H9 (cell line): ENCODE data around the gene SULT1E1. TPM values are rescaled to one million over a fixed set of nuclear protein-coding genes. Genes with fewer than 3 reads are reported as not detected.

Experiments
- DNase-seq: peaks from one replicate; pipeline ENCODE4 v3.0.0-alpha.2; 2017
- H2AFZ ChIP-seq: one replicate; pipeline ENCODE4 v1.6.1; 2013; ENCODE audit warnings: mild to moderate bottlenecking, low read length, control low read depth, moderate library complexity
- H2AK5ac ChIP-seq: 2 replicates; pipeline ENCODE4 v1.6.1; 2013; ENCODE audit warnings: low read length, control low read depth, mixed read lengths; ENCODE audit not compliant: insufficient read length
- H2BK120ac ChIP-seq: one replicate; pipeline ENCODE4 v1.6.1; 2013; ENCODE audit warnings: low read depth, mild to moderate bottlenecking, low read length, control low read depth, inconsistent platforms; ENCODE audit not compliant: poor library complexity, severe bottlenecking
- H2BK12ac ChIP-seq: 2 replicates; pipeline ENCODE4 v1.6.1; 2013; ENCODE audit warnings: low read length, control low read depth, mixed read lengths, low read depth; ENCODE audit not compliant: insufficient read length
- H2BK15ac ChIP-seq: 2 replicates; pipeline ENCODE4 v1.6.1; 2013; ENCODE audit warnings: low read depth, low read length, control low read depth
- H2BK20ac ChIP-seq: one replicate; pipeline ENCODE4 v1.6.1; 2013; ENCODE audit warnings: low read depth, mild to moderate bottlenecking, low read length, control low read depth, inconsistent platforms; ENCODE audit not compliant: poor library complexity, severe bottlenecking
- H2BK5ac ChIP-seq: 2 replicates; pipeline ENCODE4 v1.6.1; 2013; ENCODE audit warnings: low read length, control low read depth, mixed read lengths; ENCODE audit not compliant: insufficient read length
- H3K14ac ChIP-seq: 2 replicates; pipeline ENCODE4 v1.6.1; 2013; ENCODE audit warnings: low read length, control low read depth; ENCODE audit not compliant: insufficient read depth
- H3K18ac ChIP-seq: 2 replicates; pipeline ENCODE4 v1.6.1; 2013; ENCODE audit warnings: low read depth, mild to moderate bottlenecking, mixed read lengths, low read length, control low read depth; ENCODE audit not compliant: insufficient read length
- H3K23ac ChIP-seq: 2 replicates; pipeline ENCODE4 v1.6.1; 2013; ENCODE audit warnings: low read length, control low read depth, mixed read lengths, low read depth; ENCODE audit not compliant: insufficient read length
- H3K23me2 ChIP-seq: 2 replicates; pipeline ENCODE4 v1.6.1; 2013; ENCODE audit warnings: low read depth, mild to moderate bottlenecking, mixed read lengths, low read length, control low read depth; ENCODE audit not compliant: insufficient read length, poor library complexity, severe bottlenecking
- H3K27ac ChIP-seq: 2 replicates; pipeline ENCODE4 v1.5.1; 2013; ENCODE audit warnings: low read length, control low read depth, mixed read lengths, low read depth; ENCODE audit not compliant: insufficient read length
- H3K27me3 ChIP-seq: 2 replicates; pipeline ENCODE4 v1.6.1; 2013; ENCODE audit warnings: low read length, control low read depth, inconsistent platforms; ENCODE audit not compliant: insufficient read depth
- H3K4ac ChIP-seq: 2 replicates; pipeline ENCODE4 v1.6.1; 2013; ENCODE audit warnings: low read depth, mild to moderate bottlenecking, control low read depth, inconsistent platforms, low read length, moderate library complexity
- H3K4me1 ChIP-seq: 2 replicates; pipeline ENCODE4 v1.6.1; 2013; ENCODE audit warnings: low read length, control low read depth, inconsistent platforms; ENCODE audit not compliant: insufficient read depth
- H3K4me2 ChIP-seq: 2 replicates; pipeline ENCODE4 v1.6.1; 2013; ENCODE audit warnings: low read length, control low read depth, mixed read lengths; ENCODE audit not compliant: insufficient read length, insufficient read depth
- H3K56ac ChIP-seq: 2 replicates; pipeline ENCODE4 v1.6.1; 2013; ENCODE audit warnings: low read depth, mild to moderate bottlenecking, mixed read lengths, low read length, control low read depth; ENCODE audit not compliant: insufficient read length
- H3K79me1 ChIP-seq: 2 replicates; pipeline ENCODE4 v1.6.1; 2013; ENCODE audit warnings: low read depth, mild to moderate bottlenecking, moderate library complexity, low read length, control low read depth, inconsistent platforms; ENCODE audit not compliant: insufficient read depth, poor library complexity, severe bottlenecking
- H3K79me2 ChIP-seq: 2 replicates; pipeline ENCODE4 v1.6.1; 2013; ENCODE audit warnings: low read length, control low read depth, inconsistent platforms; ENCODE audit not compliant: insufficient read depth
- H3K9ac ChIP-seq: 2 replicates; pipeline ENCODE4 v1.6.1; 2013; ENCODE audit warnings: low read length, control low read depth, mixed read lengths; ENCODE audit not compliant: insufficient read length; ENCODE audit errors: extremely low read depth
- H3K9me3 ChIP-seq: one replicate; pipeline ENCODE4 v1.6.1; 2013; ENCODE audit warnings: low read depth, low read length, inconsistent platforms; ENCODE audit not compliant: control insufficient read depth
- H3T11ph ChIP-seq: one replicate; pipeline ENCODE4 v1.6.1; 2013; ENCODE audit warnings: mild to moderate bottlenecking, low read length, control low read depth, inconsistent platforms
- H4K20me1 ChIP-seq: one replicate; pipeline ENCODE4 v1.6.1; 2013; ENCODE audit not compliant: control insufficient read depth, insufficient read length, insufficient read depth
- H4K5ac ChIP-seq: 2 replicates; pipeline ENCODE4 v1.6.1; 2013; ENCODE audit warnings: low read depth, mild to moderate bottlenecking, mixed read lengths, low read length, control low read depth; ENCODE audit not compliant: insufficient read length
- H4K8ac ChIP-seq: replicated peaks from 2 replicates; pipeline ENCODE4 v1.6.1; 2013; ENCODE audit warnings: low read length, control low read depth, mixed read lengths, low read depth; ENCODE audit not compliant: insufficient read length
- H4K91ac ChIP-seq: 2 replicates; pipeline ENCODE4 v1.6.1; 2013; ENCODE audit warnings: low read depth, mild to moderate bottlenecking, moderate library complexity, mixed read lengths, low read length, control low read depth; ENCODE audit not compliant: insufficient read length
- H3K27ac Mint-ChIP-seq, 3 experiments: 2 replicates in 2 of 3; 3 replicates in 1 of 3; pipeline ENCODE4 v1.8.0; 2020 to 2021; ENCODE audit warnings: mixed read lengths in 3 of 3, mild to moderate bottlenecking in 1 of 3, moderate library complexity in 1 of 3
- H3K27me3 Mint-ChIP-seq: 2 replicates; pipeline ENCODE4 v1.8.0; 2021; ENCODE audit warnings: low read depth, mild to moderate bottlenecking, moderate library complexity, mixed read lengths
- H3K36me3 Mint-ChIP-seq, 3 experiments: 2 replicates in 2 of 3; 3 replicates in 1 of 3; pipeline ENCODE4 v1.8.0; 2020 to 2021; ENCODE audit warnings: low read depth in 3 of 3, mixed read lengths in 3 of 3; ENCODE audit not compliant: insufficient read depth in 1 of 3
- H3K4me1 Mint-ChIP-seq, 2 experiments: 2 replicates each; pipeline ENCODE4 v1.8.0; 2020; ENCODE audit warnings: mixed read lengths in 2 of 2
- H3K4me3 Mint-ChIP-seq, 2 experiments: 2 replicates in 1 of 2; 3 replicates in 1 of 2; pipeline ENCODE4 v1.8.0; 2020 to 2021; ENCODE audit warnings: mild to moderate bottlenecking in 2 of 2, mixed read lengths in 2 of 2, moderate library complexity in 1 of 2
- H3K9me3 Mint-ChIP-seq, 2 experiments: 2 replicates in 1 of 2; 3 replicates in 1 of 2; pipeline ENCODE4 v1.8.0; 2020; ENCODE audit warnings: mild to moderate bottlenecking in 2 of 2, mixed read lengths in 2 of 2, moderate library complexity in 1 of 2
- CTCF ChIP-seq: fragments of 200-600 bp; sonication (generic); conservative IDR thresholded peaks from 3 replicates; pipeline ENCODE4 v1.8.0; 2021; ENCODE audit warnings: antibody characterized with exemption, mild to moderate bottlenecking
- WGBS: extraction: QIAGEN DNeasy Blood & Tissue Kit; methylation state at CpG from one replicate; pipeline ENCODE4 v1.1.7; 2013; ENCODE audit warnings: missing lambda C conversion rate, low lambda C conversion rate, mixed read lengths; ENCODE audit not compliant: insufficient read length; ENCODE audit errors: extremely low coverage; 5-methylcytosine and 5-hydroxymethylcytosine counted together
- total RNA-seq: library from RNA; stranded (reverse); gene quantifications from 2 replicates; pipeline ENCODE4 v1.2.1, GENCODE V29; 2021

The SULT1E1 gene
- total RNA-seq, 1 experiment from 2014 or later, result not detected

- H3T11ph ChIP-seq, result no peak overlapping the region
- H3K27me3 Mint-ChIP-seq, result no peaks in the 10 kb centered on the region
- H3K36me3 Mint-ChIP-seq, result no peaks in the 10 kb centered on the region
- H4K20me1 ChIP-seq, result no peaks in the 10 kb centered on the region
- no peaks in the 10 kb centered on the region for H3K9me3 Mint-ChIP-seq
- no peak overlapping the region for H3K56ac ChIP-seq
- no CpG with 5 or more reads among the region's 1 CpG for WGBS
- no peak overlapping the region for H3K23ac ChIP-seq
- no peak overlapping the region for H3K4me2 ChIP-seq
- no peaks in the 10 kb centered on the region for H3K9me3 ChIP-seq
- H4K91ac ChIP-seq, result no peak overlapping the region
- H4K8ac ChIP-seq, result no peak overlapping the region
- no peak overlapping the region for H2BK120ac ChIP-seq
- H2AFZ ChIP-seq, result no peak overlapping the region
- H3K27ac ChIP-seq, result no peak overlapping the region
- H3K79me1 ChIP-seq, result no peaks in the 10 kb centered on the region
- no peak for TF ChIP-seq CTCF
- no peak for DNase-seq
- no peak overlapping the region for H2BK5ac ChIP-seq
- H4K5ac ChIP-seq, result no peak overlapping the region
- no peak overlapping the region for H2BK15ac ChIP-seq
- no peak overlapping the region for H3K14ac ChIP-seq
- no peaks in the 10 kb centered on the region for H3K23me2 ChIP-seq
- no peak overlapping the region for H2AK5ac ChIP-seq
- H3K4ac ChIP-seq, result no peak overlapping the region
- no peak overlapping the region for H3K18ac ChIP-seq
- no peak overlapping the region for H2BK20ac ChIP-seq
- H3K4me1 Mint-ChIP-seq, result no peaks in the 10 kb centered on the region
- H3K27me3 ChIP-seq, result no peaks in the 10 kb centered on the region
- no peaks in the 10 kb centered on the region for H3K79me2 ChIP-seq
- no peaks in the 10 kb centered on the region for H3K4me1 ChIP-seq
- H3K27ac Mint-ChIP-seq, result no peak overlapping the region
- no peak overlapping the region for H3K4me3 Mint-ChIP-seq
- H3K9ac ChIP-seq, result no peak overlapping the region
- H2BK12ac ChIP-seq, result no peak overlapping the region
These were observed 16.6 kb downstream of the SULT1E1 start for GRCh38 chr4:69843301-69843700.
